HG03135 (cell line): ENCODE data around the gene SYNDIG1.

Source experiments
- ATAC-seq: cut with Tn5 transposase; IDR thresholded peaks from one replicate; pipeline ENCODE4 v1.9.1; 2021; ENCODE audit warnings: mild to moderate bottlenecking, moderate library complexity; ENCODE audit not compliant: unreplicated experiment

The SYNDIG1 gene

GRCh38 chr20:24582373-24583168, 113.1 kb downstream of the SYNDIG1 start:
- no peak for ATAC-seq

GRCh38 chr20:24583169-24583792, 113.9 kb downstream of the SYNDIG1 start:
- no peak for ATAC-seq

- no peak for ATAC-seq
Measured at GRCh38 chr20:24584078-24584477, 114.6 kb downstream of the SYNDIG1 start.

GRCh38 chr20:24584538-24585356, 115.3 kb downstream of the SYNDIG1 start:
- ATAC-seq = no peak

GRCh38 chr20:24585796-24586522, 116.5 kb downstream of the SYNDIG1 start:
- ATAC-seq = no peak

- no peak for ATAC-seq
Measured at GRCh38 chr20:24586523-24586840, 117.1 kb downstream of the SYNDIG1 start.

- ATAC-seq = no peak
Measured at GRCh38 chr20:24587384-24588046, 118.1 kb downstream of the SYNDIG1 start.

- ATAC-seq = no peak
Measured at GRCh38 chr20:24588047-24588635, 118.7 kb downstream of the SYNDIG1 start.

GRCh38 chr20:24588725-24589340, 119.4 kb downstream of the SYNDIG1 start:
- ATAC-seq = no peak

GRCh38 chr20:24589381-24589780, 120.0 kb downstream of the SYNDIG1 start:
- ATAC-seq = no peak

- ATAC-seq = no peak
Measured at GRCh38 chr20:24589815-24590177, 120.4 kb downstream of the SYNDIG1 start.

GRCh38 chr20:24590178-24590982, 121.0 kb downstream of the SYNDIG1 start:
- ATAC-seq = no peak

- ATAC-seq = no peak
Measured at GRCh38 chr20:24597051-24597450, 127.6 kb downstream of the SYNDIG1 start.

GRCh38 chr20:24598346-24598745, 128.9 kb downstream of the SYNDIG1 start:
- no peak for ATAC-seq

GRCh38 chr20:24598996-24599395, 129.6 kb downstream of the SYNDIG1 start:
- ATAC-seq = no peak

GRCh38 chr20:24600012-24600411, 130.6 kb downstream of the SYNDIG1 start:
- no peak for ATAC-seq

GRCh38 chr20:24603454-24603853, 134.0 kb downstream of the SYNDIG1 start:
- no peak for ATAC-seq

GRCh38 chr20:24604966-24605665, 135.7 kb downstream of the SYNDIG1 start:
- no peak for ATAC-seq
